ENCODE data around the gene IGHMBP2.

The IGHMBP2 gene

GRCh38 chr11:68954836-68955606, 51.3 kb downstream of the IGHMBP2 start:
- Histone ChIP-seq H3K9me3 (ENCODE audit: insufficient read depth, low read length, severe bottlenecking) (no peaks in the 10 kb centered on the region), H3K4me3 (ENCODE audit: low read depth in 1 of 2, low read length in 2 of 2) (no peak overlapping the region), H4K20me1 (ENCODE audit: insufficient read depth, low read length) (no peaks in the 10 kb centered on the region; the same call in 1 of the 2 replicates), H3K27ac (ENCODE audit: low read length) (no peak overlapping the region), H2AFZ (ENCODE audit: low read depth, low read length) (no peak overlapping the region), H3K4me2 (ENCODE audit: insufficient read depth, low read length) (no peak overlapping the region), H3K36me3 (ENCODE audit: insufficient read depth, low read length) (no peaks in the 10 kb centered on the region), H3K27me3 (ENCODE audit: insufficient read depth, low read length, poor library complexity) (no peaks in the 10 kb centered on the region), H3K79me2 (ENCODE audit: insufficient read depth, low read length) (no peaks in the 10 kb centered on the region), H3K4me1 (ENCODE audit: insufficient read depth, low read length) (no peaks in the 10 kb centered on the region), H3K9ac (ENCODE audit: low read depth, low read length) (no peak overlapping the region)
- DNase-seq (no peak), ATAC-seq (ENCODE audit: insufficient read depth, low read depth) (no peak)
- TF ChIP-seq CTCF (IDR thresholded peaks at IDR 0.05; ENCODE audit: borderline replicate concordance, extremely low read depth, low read length, poor library complexity, severe bottlenecking) (no peak), EZH2 (IDR thresholded peaks at IDR 0.05; ENCODE audit: borderline replicate concordance, low read depth, low read length, severe bottlenecking) (no peak)

GRCh38 chr11:68955607-68955958, 51.9 kb downstream of the IGHMBP2 start:
- H3K79me2 ChIP-seq (ENCODE audit: insufficient read depth, low read length) = no peaks in the 10 kb centered on the region
- H3K4me1 ChIP-seq (ENCODE audit: insufficient read depth, low read length) = no peaks in the 10 kb centered on the region
- H3K9ac ChIP-seq (ENCODE audit: low read depth, low read length) = no peak overlapping the region
- H3K9me3 ChIP-seq (ENCODE audit: insufficient read depth, low read length, severe bottlenecking) = no peaks in the 10 kb centered on the region
- TF ChIP-seq CTCF (IDR thresholded peaks at IDR 0.05; ENCODE audit: borderline replicate concordance, extremely low read depth, low read length, poor library complexity, severe bottlenecking) (no peak), EZH2 (IDR thresholded peaks at IDR 0.05; ENCODE audit: borderline replicate concordance, low read depth, low read length, severe bottlenecking) (no peak)
- H4K20me1 ChIP-seq (ENCODE audit: insufficient read depth, low read length) = no peaks in the 10 kb centered on the region; the same call in 1 of the 2 replicates
- DNase-seq (no peak), ATAC-seq (ENCODE audit: insufficient read depth, low read depth) (no peak)
- no peaks in the 10 kb centered on the region for H3K27me3 ChIP-seq (ENCODE audit: insufficient read depth, low read length, poor library complexity)
- H2AFZ ChIP-seq (ENCODE audit: low read depth, low read length) = no peak overlapping the region
- no peak overlapping the region for H3K4me3 ChIP-seq (ENCODE audit: low read depth in 1 of 2, low read length in 2 of 2)
- H3K36me3 ChIP-seq (ENCODE audit: insufficient read depth, low read length) = no peaks in the 10 kb centered on the region
- no peak overlapping the region for H3K27ac ChIP-seq (ENCODE audit: low read length)
- H3K4me2 ChIP-seq (ENCODE audit: insufficient read depth, low read length) = no peak overlapping the region

- Histone ChIP-seq H3K27ac (ENCODE audit: low read length) (no peak overlapping the region), H3K4me3 (ENCODE audit: low read depth in 1 of 2, low read length in 2 of 2) (no peak overlapping the region), H3K27me3 (ENCODE audit: insufficient read depth, low read length, poor library complexity) (no peaks in the 10 kb centered on the region), H4K20me1 (ENCODE audit: insufficient read depth, low read length) (no peaks in the 10 kb centered on the region; the same call in 1 of the 2 replicates), H3K36me3 (ENCODE audit: insufficient read depth, low read length) (no peaks in the 10 kb centered on the region), H3K4me1 (ENCODE audit: insufficient read depth, low read length) (no peaks in the 10 kb centered on the region), H3K9ac (ENCODE audit: low read depth, low read length) (no peak overlapping the region), H3K9me3 (ENCODE audit: insufficient read depth, low read length, severe bottlenecking) (no peaks in the 10 kb centered on the region), H3K4me2 (ENCODE audit: insufficient read depth, low read length) (no peak overlapping the region), H3K79me2 (ENCODE audit: insufficient read depth, low read length) (no peaks in the 10 kb centered on the region), H2AFZ (ENCODE audit: low read depth, low read length) (no peak overlapping the region)
- ATAC-seq (ENCODE audit: insufficient read depth, low read depth) = no peak
- no peak for TF ChIP-seq CTCF (IDR thresholded peaks at IDR 0.05; ENCODE audit: borderline replicate concordance, extremely low read depth, low read length, poor library complexity, severe bottlenecking)
- no peak for TF ChIP-seq EZH2 (IDR thresholded peaks at IDR 0.05; ENCODE audit: borderline replicate concordance, low read depth, low read length, severe bottlenecking)
- no peak for DNase-seq
These were observed 52.5 kb downstream of the IGHMBP2 start for GRCh38 chr11:68956142-68956541.

All from DND-41 (cell line).